Measurements from ENCODE around the gene ELP2. TPM values are rescaled to one million over a fixed set of nuclear protein-coding genes. Genes with fewer than 3 reads are reported as not detected.
"Not testable (repeated sequence)": the region's sequence is repeated elsewhere in the genome, so short reads cannot be mapped to it uniquely, and the experiment has no call there.

Gene ELP2
- total RNA-seq, 1 donor from 2014 or later = 94.1 TPM

DNA sequence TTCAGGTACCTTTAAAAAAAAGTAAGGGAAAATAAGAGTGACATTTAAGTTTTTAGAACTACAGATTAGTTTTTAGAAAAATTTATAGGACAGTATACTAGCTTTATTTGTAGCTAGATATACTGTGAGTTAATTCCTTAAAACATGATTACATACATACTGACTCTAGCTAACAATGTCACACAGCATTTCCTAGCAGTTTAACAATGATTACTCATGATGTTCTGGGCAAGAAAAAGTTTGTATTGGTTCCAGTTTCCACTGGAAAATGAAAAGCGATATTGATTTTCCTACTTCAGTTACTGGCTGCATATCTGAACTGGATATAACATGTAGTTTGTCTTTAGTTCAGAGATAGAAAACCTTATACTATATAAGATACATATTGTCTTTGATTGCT, 20.0 kb upstream of the ELP2 start:
- no peaks in the 10 kb centered on the region for H3K9me3 Mint-ChIP-seq
- H3K27ac Mint-ChIP-seq (ENCODE audit: unreplicated experiment) = no peak overlapping the region
- no peaks in the 10 kb centered on the region for H3K4me1 Mint-ChIP-seq
- DNase-seq (ENCODE audit: low read depth, low spot score) = no peak
- peaks cover 21% of the 10 kb centered on the region for H3K36me3 Mint-ChIP-seq (ENCODE audit: low read depth)
- H3K27me3 Mint-ChIP-seq (ENCODE audit: low read depth) = no peaks in the 10 kb centered on the region
- no peak overlapping the region for H3K4me3 Mint-ChIP-seq
- TF ChIP-seq, protein P1, sequence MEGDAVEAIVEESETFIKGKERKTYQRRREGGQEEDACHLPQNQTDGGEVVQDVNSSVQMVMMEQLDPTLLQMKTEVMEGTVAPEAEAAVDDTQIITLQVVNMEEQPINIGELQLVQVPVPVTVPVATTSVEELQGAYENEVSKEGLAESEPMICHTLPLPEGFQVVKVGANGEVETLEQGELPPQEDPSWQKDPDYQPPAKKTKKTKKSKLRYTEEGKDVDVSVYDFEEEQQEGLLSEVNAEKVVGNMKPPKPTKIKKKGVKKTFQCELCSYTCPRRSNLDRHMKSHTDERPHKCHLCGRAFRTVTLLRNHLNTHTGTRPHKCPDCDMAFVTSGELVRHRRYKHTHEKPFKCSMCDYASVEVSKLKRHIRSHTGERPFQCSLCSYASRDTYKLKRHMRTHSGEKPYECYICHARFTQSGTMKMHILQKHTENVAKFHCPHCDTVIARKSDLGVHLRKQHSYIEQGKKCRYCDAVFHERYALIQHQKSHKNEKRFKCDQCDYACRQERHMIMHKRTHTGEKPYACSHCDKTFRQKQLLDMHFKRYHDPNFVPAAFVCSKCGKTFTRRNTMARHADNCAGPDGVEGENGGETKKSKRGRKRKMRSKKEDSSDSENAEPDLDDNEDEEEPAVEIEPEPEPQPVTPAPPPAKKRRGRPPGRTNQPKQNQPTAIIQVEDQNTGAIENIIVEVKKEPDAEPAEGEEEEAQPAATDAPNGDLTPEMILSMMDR (conservative IDR thresholded peaks at IDR 0.05) = no peak

- H3K9me3 Mint-ChIP-seq = no peaks in the 10 kb centered on the region
- TF ChIP-seq, protein P1 (conservative IDR thresholded peaks at IDR 0.05) = no peak
- peaks cover 35% of the 10 kb centered on the region for H3K36me3 Mint-ChIP-seq (ENCODE audit: low read depth)
These were observed 17.4 kb upstream of the ELP2 start for GRCh38 chr18:36112302-36112701.

DNA sequence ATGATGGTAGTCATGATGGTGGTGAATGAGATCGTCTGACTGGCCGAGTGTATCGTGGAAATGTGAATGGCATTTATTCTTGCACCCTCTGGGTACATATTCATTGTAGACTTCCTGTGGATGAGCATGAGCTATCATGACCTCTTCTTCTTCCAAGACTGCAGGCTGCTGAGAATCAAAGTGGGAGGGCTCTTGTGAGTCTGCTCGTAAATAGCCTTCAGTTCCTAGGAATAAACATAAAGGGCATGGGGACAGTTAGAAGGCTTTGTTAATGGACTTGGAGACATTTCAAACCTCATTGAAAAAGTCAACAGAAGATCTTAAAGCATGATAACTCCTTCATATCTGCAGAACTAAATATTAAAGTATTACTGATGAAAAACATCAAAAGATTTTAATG, 15.4 kb upstream of the ELP2 start:
- H3K36me3 Mint-ChIP-seq (ENCODE audit: low read depth) = peaks cover 33% of the 10 kb centered on the region
- no peaks in the 10 kb centered on the region for H3K27me3 Mint-ChIP-seq (ENCODE audit: low read depth)
- no peak for DNase-seq (ENCODE audit: low read depth, low spot score)
- H3K4me3 Mint-ChIP-seq = no peak overlapping the region
- H3K27ac Mint-ChIP-seq (ENCODE audit: unreplicated experiment) = no peak overlapping the region
- peaks cover 4% of the 10 kb centered on the region for H3K4me1 Mint-ChIP-seq
- TF ChIP-seq, protein P1 (conservative IDR thresholded peaks at IDR 0.05) = no peak
- H3K9me3 Mint-ChIP-seq = no peaks in the 10 kb centered on the region

More at GRCh38 chr18:36112302-36112701, 17.4 kb upstream of the ELP2 start:
- Mint-ChIP-seq H3K4me1 (no peaks in the 10 kb centered on the region), H3K27ac (ENCODE audit: unreplicated experiment) (no peak overlapping the region), H3K4me3 (no peak overlapping the region), H3K27me3 (ENCODE audit: low read depth) (no peaks in the 10 kb centered on the region)
- no peak for DNase-seq (ENCODE audit: low read depth, low spot score)

- Mint-ChIP-seq H3K36me3 (ENCODE audit: low read depth) (peaks cover 33% of the 10 kb centered on the region), H3K27me3 (ENCODE audit: low read depth) (no peaks in the 10 kb centered on the region), H3K4me3 (no peak overlapping the region), H3K27ac (ENCODE audit: unreplicated experiment) (no peak overlapping the region), H3K4me1 (peaks cover 4% of the 10 kb centered on the region), H3K9me3 (no peaks in the 10 kb centered on the region)
- TF ChIP-seq, protein P1 (conservative IDR thresholded peaks at IDR 0.05) = no peak
- no peak for DNase-seq (ENCODE audit: low read depth, low spot score)
These were observed 15.0 kb upstream of the ELP2 start for GRCh38 chr18:36114738-36115137.

DNA sequence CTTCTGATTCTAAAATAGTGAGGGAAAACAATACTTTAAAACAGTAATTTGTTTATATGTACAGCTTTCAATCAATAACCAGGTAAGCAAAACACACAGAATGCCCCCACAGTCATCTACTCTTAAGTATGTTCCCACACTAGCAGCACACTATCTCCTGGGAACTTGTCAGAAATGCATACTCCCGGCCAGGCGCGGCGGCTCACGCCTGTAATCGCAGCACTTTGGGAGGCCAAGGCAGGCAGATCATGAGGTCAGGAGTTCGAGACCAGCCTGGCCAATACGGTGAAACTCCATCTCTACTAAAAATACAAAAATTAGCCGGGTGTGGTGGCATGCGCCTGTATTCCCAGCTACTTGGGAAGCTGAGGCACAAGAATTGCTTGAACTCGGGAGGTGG, 12.9 kb upstream of the ELP2 start:
- H3K27ac Mint-ChIP-seq (ENCODE audit: unreplicated experiment); H3K9me3 Mint-ChIP-seq: not testable (repeated sequence)

GRCh38 chr18:36120297-36120696, 9.4 kb upstream of the ELP2 start:
- Mint-ChIP-seq H3K9me3 (no peaks in the 10 kb centered on the region), H3K27me3 (ENCODE audit: low read depth) (no peaks in the 10 kb centered on the region), H3K36me3 (ENCODE audit: low read depth) (peaks cover 18% of the 10 kb centered on the region), H3K4me1 (peaks cover 12% of the 10 kb centered on the region), H3K4me3 (no peak overlapping the region), H3K27ac (ENCODE audit: unreplicated experiment) (peak overlapping the region; percentile 15)
- DNase-seq (ENCODE audit: low read depth, low spot score) = no peak
- TF ChIP-seq, protein P1 (conservative IDR thresholded peaks at IDR 0.05) = no peak

More for the DNA sequence above, 12.9 kb upstream of the ELP2 start:
- Mint-ChIP-seq H3K4me1 (peaks cover 10% of the 10 kb centered on the region), H3K36me3 (ENCODE audit: low read depth) (peaks cover 26% of the 10 kb centered on the region)
- not testable (repeated sequence) for H3K4me3 Mint-ChIP-seq; DNase-seq (ENCODE audit: low read depth, low spot score); H3K27me3 Mint-ChIP-seq (ENCODE audit: low read depth)
